Left kidney (tissue), 2 donors: ENCODE measurements around the gene ADPRHL1. TPM values are rescaled to one million over a fixed set of nuclear protein-coding genes. Genes with fewer than 3 reads are reported as not detected.
"Not testable (repeated sequence)": the region's sequence is repeated elsewhere in the genome, so short reads cannot be mapped to it uniquely, and the experiment has no call there.

Experiments used
- DNase-seq: peaks from one replicate; pipeline ENCODE4 v3.0.0-alpha.2; 2013
- polyA plus RNA-seq: library from polyadenylated mRNA; unstranded; fragments of 120-200 nt; gene quantifications from one replicate; pipeline ENCODE4 v1.2.1, GENCODE V29; 2013; ENCODE audit not compliant: insufficient read length

Gene ADPRHL1
- polyA plus RNA-seq, 1 donor: 5.2 TPM

DNA sequence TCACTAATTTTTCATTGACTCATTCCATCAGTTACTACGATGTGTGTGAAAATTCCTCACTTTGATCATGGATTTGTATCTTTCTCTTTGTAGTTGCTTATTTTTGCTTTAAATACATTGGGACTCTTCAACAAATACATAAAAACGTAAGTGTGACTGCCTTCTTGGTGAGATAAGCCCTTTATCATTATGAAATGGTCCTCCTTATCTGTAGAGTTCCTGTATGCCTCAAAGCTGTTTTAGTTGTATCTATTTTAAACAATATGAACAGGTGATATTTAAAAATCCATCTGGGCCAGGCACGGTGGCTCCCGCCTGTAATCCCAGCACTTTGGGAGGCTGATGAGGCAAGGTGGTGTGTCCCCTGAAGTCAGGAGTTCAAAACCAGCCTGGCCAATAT is 25.9 kb upstream of the ADPRHL1 start:
- DNase-seq: no peak

- no peak for DNase-seq
Observed at GRCh38 chr13:113477724-113478123, 24.4 kb upstream of the ADPRHL1 start.

DNA sequence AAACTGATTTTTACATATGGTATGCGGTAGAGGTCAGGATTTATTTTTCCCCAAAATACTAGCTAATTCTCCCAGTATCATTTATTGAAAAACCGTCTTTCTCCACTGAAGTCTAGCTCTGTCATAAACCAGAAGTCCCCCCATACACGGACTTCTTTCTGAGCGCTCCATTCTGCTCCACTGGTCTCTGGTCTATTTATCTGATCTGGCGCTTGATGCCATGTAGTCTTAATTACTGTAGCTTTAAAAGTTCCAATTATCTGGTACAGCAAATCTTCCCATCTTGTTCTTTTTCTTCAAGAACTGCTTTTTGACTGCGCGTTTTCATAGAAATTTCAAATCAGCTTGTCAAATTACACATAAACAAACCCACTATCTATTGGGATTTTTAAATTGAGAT is 23.5 kb upstream of the ADPRHL1 start:
- no peak for DNase-seq

DNA sequence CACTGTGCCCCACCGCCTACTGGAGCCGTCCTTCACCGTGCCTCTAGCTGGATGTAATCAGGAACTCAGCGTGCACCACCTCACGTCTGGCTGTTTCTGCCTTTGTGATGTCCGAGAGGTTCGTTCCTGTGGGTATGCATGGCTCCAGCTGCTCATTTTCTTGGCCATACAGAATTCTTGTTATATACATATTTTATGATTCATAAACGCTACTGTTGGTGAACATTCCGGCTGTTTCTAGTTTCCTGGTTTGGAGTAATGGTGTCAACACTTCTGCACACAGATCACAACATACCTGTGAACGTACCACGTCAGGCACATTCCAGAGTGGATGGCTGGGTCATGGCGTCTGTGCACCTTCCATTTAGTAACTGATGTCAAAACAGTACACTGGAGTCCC is 22.6 kb upstream of the ADPRHL1 start:
- no peak for DNase-seq

DNA sequence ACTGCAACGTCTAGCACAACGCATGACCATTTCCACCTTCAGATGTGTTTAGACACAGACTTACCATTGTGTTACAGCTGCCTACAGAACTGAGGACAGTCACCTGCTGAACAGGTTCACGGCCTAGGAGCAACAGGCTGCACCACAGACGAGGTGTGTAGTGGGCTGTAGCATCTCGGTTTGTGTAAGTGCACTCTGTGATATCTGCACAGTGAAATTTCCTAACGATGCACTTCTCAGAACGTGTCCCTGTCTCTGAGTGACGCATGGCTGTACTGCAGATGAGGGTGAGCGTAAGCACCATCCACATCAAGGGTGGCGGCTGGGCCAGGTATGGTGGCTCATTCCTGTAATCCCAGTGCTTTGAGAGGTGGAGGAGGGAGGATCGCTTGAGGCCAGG is 22.0 kb upstream of the ADPRHL1 start:
- no peak for DNase-seq

GRCh38 chr13:113474179-113474578 is 20.9 kb upstream of the ADPRHL1 start:
- peak; percentile 65 for DNase-seq

- no peak for DNase-seq
Observed at GRCh38 chr13:113472355-113473025, 19.2 kb upstream of the ADPRHL1 start.

GRCh38 chr13:113471844-113472243 is 18.6 kb upstream of the ADPRHL1 start:
- DNase-seq: no peak

DNA sequence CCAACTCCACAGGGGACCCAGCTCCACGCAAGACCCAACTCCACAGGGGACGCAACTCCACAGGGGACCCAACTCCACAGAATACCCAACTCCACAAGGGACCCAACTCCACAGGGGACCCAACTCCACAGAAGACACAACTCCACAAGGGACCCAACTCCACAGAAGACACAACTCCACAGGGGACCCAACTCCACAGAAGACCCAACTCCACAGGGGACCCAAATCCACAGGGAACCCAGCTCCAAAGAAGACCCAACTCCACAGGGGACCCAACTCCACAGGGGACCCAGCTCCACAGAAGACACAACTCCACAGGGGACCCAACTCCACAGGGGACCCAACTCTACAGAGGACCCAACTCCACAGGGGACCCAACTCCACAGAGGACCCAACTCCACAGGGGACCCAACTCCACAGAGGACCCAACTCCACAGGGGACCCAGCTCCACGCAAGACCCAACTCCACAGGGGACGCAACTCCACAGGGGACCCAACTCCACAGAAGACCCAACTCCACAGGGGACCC is 17.4 kb upstream of the ADPRHL1 start:
- not testable (repeated sequence) for DNase-seq

DNA sequence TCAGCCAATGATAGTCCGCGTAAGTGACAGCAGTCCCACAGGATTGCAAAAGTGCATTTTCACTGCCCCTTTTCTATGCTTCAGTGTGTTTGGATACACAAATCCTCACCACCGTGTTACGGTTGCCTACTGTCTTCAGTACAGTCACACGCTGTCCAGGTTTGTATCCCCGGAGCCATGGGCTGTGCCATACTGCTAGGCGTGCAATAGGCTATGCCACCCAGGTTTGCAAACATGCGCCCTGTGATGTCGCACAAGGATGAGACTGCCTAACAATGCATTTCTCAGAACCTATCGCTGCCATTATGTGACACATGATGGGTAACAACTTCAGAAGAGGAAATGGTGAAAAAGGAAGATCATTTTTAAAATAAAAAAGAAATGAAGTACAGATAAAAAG is 16.8 kb upstream of the ADPRHL1 start:
- no peak for DNase-seq

GRCh38 chr13:113469582-113469981 is 16.3 kb upstream of the ADPRHL1 start:
- no peak for DNase-seq

- no peak for DNase-seq
Observed at GRCh38 chr13:113468472-113469201, 15.3 kb upstream of the ADPRHL1 start.

- DNase-seq: no peak
Observed at GRCh38 chr13:113468029-113468428, 14.7 kb upstream of the ADPRHL1 start.

DNA sequence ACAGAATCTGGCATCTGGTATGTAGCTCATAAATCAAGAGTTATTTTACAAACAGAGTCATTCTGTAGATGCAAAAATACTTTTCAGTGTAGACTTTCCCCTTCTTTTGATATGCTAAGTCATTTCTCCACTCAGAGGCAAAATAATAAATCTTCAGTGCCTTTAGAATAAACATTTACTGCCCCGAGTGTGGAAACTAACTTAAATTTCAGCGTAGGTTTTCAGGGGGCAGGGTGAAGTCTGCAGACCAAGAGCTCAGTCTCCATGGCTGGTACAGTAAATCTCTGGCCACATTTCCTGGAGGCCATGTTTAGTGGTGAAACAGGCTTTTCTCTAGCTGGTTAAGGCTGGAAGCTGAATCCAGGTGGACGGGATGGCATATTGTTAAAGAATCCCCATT is 13.1 kb upstream of the ADPRHL1 start:
- no peak for DNase-seq

DNA sequence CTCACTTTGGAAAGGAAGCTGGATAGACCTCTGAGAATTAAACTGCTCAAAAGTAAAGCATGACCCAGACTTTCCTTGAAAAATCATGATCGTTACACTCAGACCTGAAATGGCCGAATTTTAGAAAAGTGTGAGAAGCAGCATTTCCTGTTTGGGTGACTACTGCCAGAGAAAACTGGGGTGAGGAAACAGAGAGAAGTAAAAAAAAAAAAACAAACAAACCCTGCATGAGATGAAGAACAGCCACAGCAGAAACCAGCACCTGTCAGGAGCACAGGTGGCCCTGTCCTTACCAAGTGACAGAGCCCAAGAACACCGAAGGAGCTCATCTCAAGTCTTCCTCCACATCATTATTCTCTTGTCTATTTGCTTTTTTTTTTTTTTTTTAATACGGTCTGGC is 12.0 kb upstream of the ADPRHL1 start:
- DNase-seq: no peak

- DNase-seq: no peak
Observed at GRCh38 chr13:113464476-113464875, 11.2 kb upstream of the ADPRHL1 start.

- no peak for DNase-seq
Observed at GRCh38 chr13:113461022-113461751, 7.9 kb upstream of the ADPRHL1 start.

DNA sequence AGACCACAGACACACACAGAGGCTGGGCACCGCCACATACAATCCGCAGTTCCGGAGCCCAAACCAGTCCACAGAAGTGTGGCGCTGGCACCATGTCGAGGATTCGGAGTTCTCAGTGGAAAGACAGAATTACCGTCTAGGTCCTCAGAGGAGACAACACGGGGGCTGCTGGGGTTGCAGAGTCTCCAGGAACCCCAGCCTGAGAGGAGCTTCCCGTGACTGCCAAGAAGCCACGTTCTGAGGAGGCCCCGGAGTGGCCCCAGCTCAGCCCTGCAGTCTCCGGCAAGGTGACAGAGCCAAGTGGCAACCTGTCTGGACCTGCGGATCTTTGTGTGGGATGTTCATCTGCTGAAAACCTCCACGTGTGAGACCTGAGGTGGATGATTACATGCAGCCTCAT is 7.3 kb upstream of the ADPRHL1 start:
- no peak for DNase-seq

GRCh38 chr13:113460064-113460555 is 6.8 kb upstream of the ADPRHL1 start:
- no peak for DNase-seq

GRCh38 chr13:113458253-113459065 is 5.2 kb upstream of the ADPRHL1 start:
- DNase-seq: no peak

DNA sequence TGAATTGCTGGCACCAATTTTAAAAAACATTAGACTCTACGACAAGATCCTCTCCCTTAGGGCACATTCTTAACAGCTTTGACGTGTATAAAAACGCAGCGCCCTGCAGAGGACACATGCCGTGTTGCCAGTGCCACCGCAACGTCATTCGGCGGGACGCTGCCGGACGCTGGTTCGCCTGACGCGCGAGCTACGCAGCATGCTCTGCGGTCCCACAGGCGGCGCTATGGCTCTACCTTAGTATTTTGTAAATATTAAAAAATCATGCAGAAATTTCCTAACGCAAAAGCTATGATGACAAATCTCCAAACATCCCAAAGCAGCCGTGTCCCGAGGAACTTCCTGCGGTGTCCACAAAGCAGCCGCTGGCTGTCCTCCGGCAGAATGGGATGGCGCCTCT is 4.2 kb upstream of the ADPRHL1 start:
- DNase-seq: no peak

- DNase-seq: no peak
Observed at GRCh38 chr13:113456116-113456702, 2.9 kb upstream of the ADPRHL1 start.
